H1 (cell line): ENCODE results near the gene CLCF1.

Experiments
- ATF2 ChIP-seq: IDR thresholded peaks from 2 replicates; pipeline ENCODE4 v1.6.1; 2012; ENCODE audit warnings: low read length, inconsistent platforms
- CTCF ChIP-seq, 3 experiments: IDR thresholded peaks; 1 replicate in 2 of 3; 2 replicates in 1 of 3; pipeline versions ENCODE4 v1.5.1 to v1.6.1; 2011; ENCODE audit warnings: low read length in 3 of 3, mild to moderate bottlenecking in 3 of 3, inconsistent platforms in 2 of 3, low read depth in 1 of 3, moderate library complexity in 1 of 3; ENCODE audit not compliant: insufficient read depth in 1 of 3; ENCODE audit errors: control extremely low read depth in 1 of 3
- EZH2 ChIP-seq: fragments of 200-600 bp; sonication (generic); IDR thresholded peaks from 2 replicates; pipeline ENCODE4 v1.7.1; 2012; ENCODE audit warnings: low read depth, mild to moderate bottlenecking, moderate library complexity, low read length, inconsistent platforms; ENCODE audit not compliant: severe bottlenecking
- JUND ChIP-seq: IDR thresholded peaks from 2 replicates; pipeline ENCODE4 v1.6.1; 2011; ENCODE audit warnings: mild to moderate bottlenecking, improper control_type of control experiment, low read length
- MAFK ChIP-seq: IDR thresholded peaks from 2 replicates; pipeline ENCODE4 v1.6.1; 2012; ENCODE audit warnings: low read depth, mild to moderate bottlenecking, improper control_type of control experiment, low read length
- NANOG ChIP-seq: IDR thresholded peaks from 2 replicates; pipeline ENCODE4 v1.6.1; 2011; ENCODE audit warnings: low read length, low read depth, mild to moderate bottlenecking, inconsistent platforms; ENCODE audit not compliant: insufficient read depth, poor library complexity, severe bottlenecking
- POLR2A ChIP-seq, 2 experiments: IDR thresholded peaks; 1 replicate in 1 of 2; 2 replicates in 1 of 2; pipeline ENCODE4 v1.6.1; 2011; ENCODE audit warnings: low read depth in 2 of 2, low read length in 2 of 2, mild to moderate bottlenecking in 2 of 2; ENCODE audit errors: control extremely low read depth in 1 of 2
- POLR2AphosphoS5 ChIP-seq: IDR thresholded peaks from 2 replicates; pipeline ENCODE4 v1.6.1; 2011; ENCODE audit warnings: low read depth, low read length
- RAD21 ChIP-seq, 2 experiments: IDR thresholded peaks in 1 of 2; conservative IDR thresholded peaks in 1 of 2; 2 replicates each; pipeline ENCODE4 v1.6.1; 2011; ENCODE audit warnings: low read depth in 2 of 2, low read length in 2 of 2, improper control_type of control experiment in 1 of 2, inconsistent platforms in 1 of 2, mild to moderate bottlenecking in 1 of 2, moderate library complexity in 1 of 2
- RNF2 ChIP-seq: fragments of 200-900, 300-1000 bp; sonication (generic); IDR thresholded peaks from 2 replicates; pipeline ENCODE4 v1.7.1; 2016; ENCODE audit warnings: borderline replicate concordance, low read depth, mild to moderate bottlenecking, antibody characterized with exemption, low read length; ENCODE audit not compliant: poor library complexity, severe bottlenecking; ENCODE audit errors: missing control alignments
- SIN3A ChIP-seq, 2 experiments: IDR thresholded peaks in 1 of 2; conservative IDR thresholded peaks in 1 of 2; 2 replicates each; pipeline ENCODE4 v1.6.1; 2011 to 2012; ENCODE audit warnings: low read length in 2 of 2, improper control_type of control experiment in 1 of 2, low read depth in 1 of 2, mild to moderate bottlenecking in 1 of 2
- SUZ12 ChIP-seq: fragments of 200-600 bp; sonication (generic); IDR thresholded peaks from 2 replicates; pipeline ENCODE4 v1.6.1; 2012; ENCODE audit warnings: mild to moderate bottlenecking, inconsistent platforms, low read length, moderate library complexity, mixed read lengths
- TF ChIP-seq, protein P1 (sequence below): fragments of 300-600 bp; sonication (generic); IDR thresholded peaks from 2 replicates; pipeline ENCODE4 v1.7.1; 2012; ENCODE audit warnings: low read length, moderate library complexity, mild to moderate bottlenecking, inconsistent platforms; ENCODE audit not compliant: insufficient replicate concordance

- TF ChIP-seq NANOG (no peak), RAD21 (IDR thresholded peaks at IDR 0.05 in 1 of 2, conservative IDR thresholded peaks at IDR 0.05 in 1 of 2; ENCODE audit: low read depth in 2 of 2, low read length in 2 of 2) (no peak), POLR2A (IDR thresholded peaks at IDR 0.05; ENCODE audit: control extremely low read depth in 1 of 2, low read depth in 2 of 2, low read length in 2 of 2) (no peak), SUZ12 (no peak), EZH2 (no peak), CTCF (IDR thresholded peaks at IDR 0.05; ENCODE audit: control extremely low read depth in 1 of 3, insufficient read depth in 1 of 3, low read depth in 1 of 3, low read length in 3 of 3) (no peak), ATF2 (no peak), MAFK (no peak), RNF2 (no peak), POLR2AphosphoS5 (no peak), JUND (no peak), SIN3A (conservative IDR thresholded peaks at IDR 0.05 in 1 of 2, IDR thresholded peaks at IDR 0.05 in 1 of 2; ENCODE audit: low read depth in 1 of 2, low read length in 2 of 2) (no peak)
- TF ChIP-seq, protein P1, sequence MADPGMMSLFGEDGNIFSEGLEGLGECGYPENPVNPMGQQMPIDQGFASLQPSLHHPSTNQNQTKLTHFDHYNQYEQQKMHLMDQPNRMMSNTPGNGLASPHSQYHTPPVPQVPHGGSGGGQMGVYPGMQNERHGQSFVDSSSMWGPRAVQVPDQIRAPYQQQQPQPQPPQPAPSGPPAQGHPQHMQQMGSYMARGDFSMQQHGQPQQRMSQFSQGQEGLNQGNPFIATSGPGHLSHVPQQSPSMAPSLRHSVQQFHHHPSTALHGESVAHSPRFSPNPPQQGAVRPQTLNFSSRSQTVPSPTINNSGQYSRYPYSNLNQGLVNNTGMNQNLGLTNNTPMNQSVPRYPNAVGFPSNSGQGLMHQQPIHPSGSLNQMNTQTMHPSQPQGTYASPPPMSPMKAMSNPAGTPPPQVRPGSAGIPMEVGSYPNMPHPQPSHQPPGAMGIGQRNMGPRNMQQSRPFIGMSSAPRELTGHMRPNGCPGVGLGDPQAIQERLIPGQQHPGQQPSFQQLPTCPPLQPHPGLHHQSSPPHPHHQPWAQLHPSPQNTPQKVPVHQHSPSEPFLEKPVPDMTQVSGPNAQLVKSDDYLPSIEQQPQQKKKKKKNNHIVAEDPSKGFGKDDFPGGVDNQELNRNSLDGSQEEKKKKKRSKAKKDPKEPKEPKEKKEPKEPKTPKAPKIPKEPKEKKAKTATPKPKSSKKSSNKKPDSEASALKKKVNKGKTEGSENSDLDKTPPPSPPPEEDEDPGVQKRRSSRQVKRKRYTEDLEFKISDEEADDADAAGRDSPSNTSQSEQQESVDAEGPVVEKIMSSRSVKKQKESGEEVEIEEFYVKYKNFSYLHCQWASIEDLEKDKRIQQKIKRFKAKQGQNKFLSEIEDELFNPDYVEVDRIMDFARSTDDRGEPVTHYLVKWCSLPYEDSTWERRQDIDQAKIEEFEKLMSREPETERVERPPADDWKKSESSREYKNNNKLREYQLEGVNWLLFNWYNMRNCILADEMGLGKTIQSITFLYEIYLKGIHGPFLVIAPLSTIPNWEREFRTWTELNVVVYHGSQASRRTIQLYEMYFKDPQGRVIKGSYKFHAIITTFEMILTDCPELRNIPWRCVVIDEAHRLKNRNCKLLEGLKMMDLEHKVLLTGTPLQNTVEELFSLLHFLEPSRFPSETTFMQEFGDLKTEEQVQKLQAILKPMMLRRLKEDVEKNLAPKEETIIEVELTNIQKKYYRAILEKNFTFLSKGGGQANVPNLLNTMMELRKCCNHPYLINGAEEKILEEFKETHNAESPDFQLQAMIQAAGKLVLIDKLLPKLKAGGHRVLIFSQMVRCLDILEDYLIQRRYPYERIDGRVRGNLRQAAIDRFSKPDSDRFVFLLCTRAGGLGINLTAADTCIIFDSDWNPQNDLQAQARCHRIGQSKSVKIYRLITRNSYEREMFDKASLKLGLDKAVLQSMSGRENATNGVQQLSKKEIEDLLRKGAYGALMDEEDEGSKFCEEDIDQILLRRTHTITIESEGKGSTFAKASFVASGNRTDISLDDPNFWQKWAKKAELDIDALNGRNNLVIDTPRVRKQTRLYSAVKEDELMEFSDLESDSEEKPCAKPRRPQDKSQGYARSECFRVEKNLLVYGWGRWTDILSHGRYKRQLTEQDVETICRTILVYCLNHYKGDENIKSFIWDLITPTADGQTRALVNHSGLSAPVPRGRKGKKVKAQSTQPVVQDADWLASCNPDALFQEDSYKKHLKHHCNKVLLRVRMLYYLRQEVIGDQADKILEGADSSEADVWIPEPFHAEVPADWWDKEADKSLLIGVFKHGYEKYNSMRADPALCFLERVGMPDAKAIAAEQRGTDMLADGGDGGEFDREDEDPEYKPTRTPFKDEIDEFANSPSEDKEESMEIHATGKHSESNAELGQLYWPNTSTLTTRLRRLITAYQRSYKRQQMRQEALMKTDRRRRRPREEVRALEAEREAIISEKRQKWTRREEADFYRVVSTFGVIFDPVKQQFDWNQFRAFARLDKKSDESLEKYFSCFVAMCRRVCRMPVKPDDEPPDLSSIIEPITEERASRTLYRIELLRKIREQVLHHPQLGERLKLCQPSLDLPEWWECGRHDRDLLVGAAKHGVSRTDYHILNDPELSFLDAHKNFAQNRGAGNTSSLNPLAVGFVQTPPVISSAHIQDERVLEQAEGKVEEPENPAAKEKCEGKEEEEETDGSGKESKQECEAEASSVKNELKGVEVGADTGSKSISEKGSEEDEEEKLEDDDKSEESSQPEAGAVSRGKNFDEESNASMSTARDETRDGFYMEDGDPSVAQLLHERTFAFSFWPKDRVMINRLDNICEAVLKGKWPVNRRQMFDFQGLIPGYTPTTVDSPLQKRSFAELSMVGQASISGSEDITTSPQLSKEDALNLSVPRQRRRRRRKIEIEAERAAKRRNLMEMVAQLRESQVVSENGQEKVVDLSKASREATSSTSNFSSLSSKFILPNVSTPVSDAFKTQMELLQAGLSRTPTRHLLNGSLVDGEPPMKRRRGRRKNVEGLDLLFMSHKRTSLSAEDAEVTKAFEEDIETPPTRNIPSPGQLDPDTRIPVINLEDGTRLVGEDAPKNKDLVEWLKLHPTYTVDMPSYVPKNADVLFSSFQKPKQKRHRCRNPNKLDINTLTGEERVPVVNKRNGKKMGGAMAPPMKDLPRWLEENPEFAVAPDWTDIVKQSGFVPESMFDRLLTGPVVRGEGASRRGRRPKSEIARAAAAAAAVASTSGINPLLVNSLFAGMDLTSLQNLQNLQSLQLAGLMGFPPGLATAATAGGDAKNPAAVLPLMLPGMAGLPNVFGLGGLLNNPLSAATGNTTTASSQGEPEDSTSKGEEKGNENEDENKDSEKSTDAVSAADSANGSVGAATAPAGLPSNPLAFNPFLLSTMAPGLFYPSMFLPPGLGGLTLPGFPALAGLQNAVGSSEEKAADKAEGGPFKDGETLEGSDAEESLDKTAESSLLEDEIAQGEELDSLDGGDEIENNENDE, result no peak
These were observed 48.1 kb upstream of the CLCF1 start for GRCh38 chr11:67421430-67422031.
